Measurements from ENCODE around the gene CELA2A. TPM values are rescaled to one million over a fixed set of nuclear protein-coding genes. Genes with fewer than 3 reads are reported as not detected.
"Not testable (repeated sequence)": the region's sequence is repeated elsewhere in the genome, so short reads cannot be mapped to it uniquely, and the experiment has no call there.

Gene CELA2A
- total RNA-seq, 1 donor from 2014 or later = not detected

DNA sequence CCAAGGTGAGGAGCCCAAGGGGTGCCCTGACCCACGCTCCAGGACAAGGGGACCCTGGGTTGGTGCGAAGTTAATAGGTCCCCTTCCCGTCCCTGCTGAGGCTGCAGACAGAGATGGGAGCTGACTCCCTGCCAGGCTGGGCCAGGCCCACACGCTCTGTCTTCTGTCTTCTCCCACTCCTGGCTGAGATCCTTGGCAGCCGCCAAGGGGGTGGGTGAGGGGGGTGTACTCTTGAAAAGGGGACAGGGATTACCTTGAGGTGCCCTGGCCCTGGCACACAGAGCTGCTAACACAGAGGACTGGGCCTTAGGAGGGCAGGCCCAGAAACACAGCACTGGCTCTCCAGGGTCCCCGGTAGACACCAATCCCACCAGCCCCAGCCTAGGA, 29.3 kb upstream of the CELA2A start:
- CTCF ChIA-PET = interaction anchor here (6.8 kb wide), 1 partner anchor 105 kb away, joined by 189 read pairs; no protein-coding TSS in a partner anchor
- no peak overlapping the region for H3K4me3 Mint-ChIP-seq
- no peak for DNase-seq
- no peak for ATAC-seq (ENCODE audit: low read depth)
- H3K9me3 Mint-ChIP-seq = no peaks in the 10 kb centered on the region
- TF ChIP-seq, protein P1, sequence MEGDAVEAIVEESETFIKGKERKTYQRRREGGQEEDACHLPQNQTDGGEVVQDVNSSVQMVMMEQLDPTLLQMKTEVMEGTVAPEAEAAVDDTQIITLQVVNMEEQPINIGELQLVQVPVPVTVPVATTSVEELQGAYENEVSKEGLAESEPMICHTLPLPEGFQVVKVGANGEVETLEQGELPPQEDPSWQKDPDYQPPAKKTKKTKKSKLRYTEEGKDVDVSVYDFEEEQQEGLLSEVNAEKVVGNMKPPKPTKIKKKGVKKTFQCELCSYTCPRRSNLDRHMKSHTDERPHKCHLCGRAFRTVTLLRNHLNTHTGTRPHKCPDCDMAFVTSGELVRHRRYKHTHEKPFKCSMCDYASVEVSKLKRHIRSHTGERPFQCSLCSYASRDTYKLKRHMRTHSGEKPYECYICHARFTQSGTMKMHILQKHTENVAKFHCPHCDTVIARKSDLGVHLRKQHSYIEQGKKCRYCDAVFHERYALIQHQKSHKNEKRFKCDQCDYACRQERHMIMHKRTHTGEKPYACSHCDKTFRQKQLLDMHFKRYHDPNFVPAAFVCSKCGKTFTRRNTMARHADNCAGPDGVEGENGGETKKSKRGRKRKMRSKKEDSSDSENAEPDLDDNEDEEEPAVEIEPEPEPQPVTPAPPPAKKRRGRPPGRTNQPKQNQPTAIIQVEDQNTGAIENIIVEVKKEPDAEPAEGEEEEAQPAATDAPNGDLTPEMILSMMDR (IDR thresholded peaks at IDR 0.05) = no peak
- H3K4me1 Mint-ChIP-seq = peaks cover 2% of the 10 kb centered on the region
- intact Hi-C loops (cut with micrococcal nuclease) = no loop called here
- H3K27me3 Mint-ChIP-seq = no peaks in the 10 kb centered on the region
- POLR2A ChIA-PET = no interaction called here
- H3K36me3 Mint-ChIP-seq (ENCODE audit: low read depth) = peaks cover 51% of the 10 kb centered on the region
- H3K27ac Mint-ChIP-seq = no peak overlapping the region

DNA sequence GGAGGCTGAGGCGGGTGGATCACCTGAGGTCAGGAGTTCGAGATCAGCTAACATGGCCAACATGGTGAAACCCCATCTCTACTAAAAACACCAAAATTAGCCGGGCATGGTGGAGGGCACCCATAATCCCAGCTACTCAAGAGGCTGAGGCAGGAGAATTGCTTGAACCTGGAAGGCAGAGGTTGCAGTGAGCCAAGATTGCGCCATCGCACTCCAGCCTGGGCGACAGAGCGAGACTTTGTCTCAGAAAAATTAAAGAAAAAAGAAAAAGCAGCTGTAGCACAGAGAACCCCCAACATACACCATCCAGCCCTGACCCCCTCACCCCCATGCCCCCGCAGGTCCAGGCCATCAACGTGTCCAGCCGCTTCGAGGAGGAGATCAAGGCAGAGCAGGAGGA, 28.3 kb upstream of the CELA2A start:
- POLR2A ChIA-PET; intact Hi-C loops (cut with micrococcal nuclease); H3K4me3 Mint-ChIP-seq; DNase-seq; H3K27me3 Mint-ChIP-seq; H3K4me1 Mint-ChIP-seq; H3K9me3 Mint-ChIP-seq; H3K27ac Mint-ChIP-seq; ATAC-seq (ENCODE audit: low read depth): not testable (repeated sequence)
- CTCF ChIA-PET = interaction anchor here (0.6 to 6.8 kb wide), 2 partner anchors 106 to 196 kb away, joined by 3 to 189 read pairs; no protein-coding TSS in a partner anchor
- peaks cover 51% of the 10 kb centered on the region for H3K36me3 Mint-ChIP-seq (ENCODE audit: low read depth)

DNA sequence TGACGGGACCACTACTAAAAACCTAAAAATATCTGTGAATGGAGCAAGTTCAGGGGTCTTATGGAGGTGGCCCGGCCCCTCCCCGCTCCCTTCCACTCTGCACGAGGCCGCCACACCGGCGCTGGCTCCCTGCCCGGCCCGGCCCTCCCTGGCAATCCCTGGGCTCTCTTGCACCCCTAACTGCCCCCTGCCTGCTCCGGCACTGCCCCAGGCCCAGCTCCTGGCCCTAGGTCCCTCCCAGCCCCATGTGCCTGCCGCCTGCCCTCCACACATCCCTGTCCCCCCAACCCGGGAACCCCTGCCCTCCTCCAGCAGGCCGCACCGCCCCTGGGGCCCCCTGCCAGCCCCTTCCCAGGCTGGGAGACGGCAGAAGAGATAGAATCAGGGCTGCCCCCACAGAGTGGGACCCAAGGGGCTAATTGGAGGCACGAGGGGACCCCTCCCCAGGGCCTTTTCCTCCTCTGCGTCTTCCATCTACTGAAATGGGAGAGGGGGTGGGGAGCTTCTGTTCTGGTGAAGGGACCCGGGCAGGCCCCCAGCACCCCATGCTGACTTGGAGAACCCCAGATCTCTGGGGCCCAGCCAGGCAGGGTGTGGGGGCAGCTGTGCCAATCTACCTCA, 27.6 kb upstream of the CELA2A start:
- no peaks in the 10 kb centered on the region for H3K9me3 Mint-ChIP-seq
- H3K36me3 Mint-ChIP-seq (ENCODE audit: low read depth) = peaks cover 49% of the 10 kb centered on the region
- intact Hi-C loops (cut with micrococcal nuclease) = no loop called here
- ATAC-seq (ENCODE audit: low read depth) (no peak), DNase-seq (no peak)
- TF ChIP-seq, protein P1 (IDR thresholded peaks at IDR 0.05) = no peak
- H3K27ac Mint-ChIP-seq = no peak overlapping the region
- no peaks in the 10 kb centered on the region for H3K27me3 Mint-ChIP-seq
- ChIA-PET CTCF (interaction anchor here (0.6 to 6.8 kb wide), 2 partner anchors 107 to 195 kb away, joined by 3 to 189 read pairs; no protein-coding TSS in a partner anchor), POLR2A (no interaction called here)
- no peak overlapping the region for H3K4me3 Mint-ChIP-seq
- peaks cover 2% of the 10 kb centered on the region for H3K4me1 Mint-ChIP-seq

DNA sequence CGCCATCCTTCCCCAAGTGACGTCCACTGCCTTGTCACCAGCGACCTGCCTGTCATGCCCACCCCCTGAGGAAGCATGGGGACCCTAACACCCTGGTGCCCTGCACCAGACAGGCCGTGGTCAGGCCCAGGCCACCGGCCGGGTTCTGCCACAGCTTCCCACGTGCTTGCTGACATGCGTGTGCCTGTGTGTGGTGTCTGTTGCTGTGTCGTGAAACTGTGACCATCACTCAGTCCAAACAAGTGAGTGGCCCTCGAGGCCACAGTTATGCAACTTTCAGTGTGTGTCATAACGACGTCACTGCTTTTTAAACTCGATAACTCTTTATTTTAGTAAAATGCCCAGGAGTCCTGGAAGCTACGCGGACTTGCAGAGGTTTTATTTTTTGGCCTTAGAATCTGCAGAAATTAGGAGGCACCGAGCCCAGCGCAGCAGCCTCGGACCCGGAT, 26.8 kb upstream of the CELA2A start:
- POLR2A ChIA-PET = no interaction called here
- ATAC-seq (ENCODE audit: low read depth) (no peak), DNase-seq (no peak)
- intact Hi-C loops (cut with micrococcal nuclease) = loop anchor here (2.0 kb wide), 1 partner anchor 13 kb away; no protein-coding TSS in a partner anchor
- CTCF ChIA-PET = interaction anchor here (1.4 to 6.8 kb wide), 3 partner anchors 28 to 301 kb away, joined by 3 to 189 read pairs (median 12); no protein-coding TSS in a partner anchor
- no peaks in the 10 kb centered on the region for H3K27me3 Mint-ChIP-seq
- TF ChIP-seq, protein P1 (IDR thresholded peaks at IDR 0.05) = no peak
- no peak overlapping the region for H3K27ac Mint-ChIP-seq
- no peaks in the 10 kb centered on the region for H3K9me3 Mint-ChIP-seq
- no peak overlapping the region for H3K4me3 Mint-ChIP-seq
- H3K36me3 Mint-ChIP-seq (ENCODE audit: low read depth) = peaks cover 43% of the 10 kb centered on the region
- H3K4me1 Mint-ChIP-seq = no peaks in the 10 kb centered on the region

DNA sequence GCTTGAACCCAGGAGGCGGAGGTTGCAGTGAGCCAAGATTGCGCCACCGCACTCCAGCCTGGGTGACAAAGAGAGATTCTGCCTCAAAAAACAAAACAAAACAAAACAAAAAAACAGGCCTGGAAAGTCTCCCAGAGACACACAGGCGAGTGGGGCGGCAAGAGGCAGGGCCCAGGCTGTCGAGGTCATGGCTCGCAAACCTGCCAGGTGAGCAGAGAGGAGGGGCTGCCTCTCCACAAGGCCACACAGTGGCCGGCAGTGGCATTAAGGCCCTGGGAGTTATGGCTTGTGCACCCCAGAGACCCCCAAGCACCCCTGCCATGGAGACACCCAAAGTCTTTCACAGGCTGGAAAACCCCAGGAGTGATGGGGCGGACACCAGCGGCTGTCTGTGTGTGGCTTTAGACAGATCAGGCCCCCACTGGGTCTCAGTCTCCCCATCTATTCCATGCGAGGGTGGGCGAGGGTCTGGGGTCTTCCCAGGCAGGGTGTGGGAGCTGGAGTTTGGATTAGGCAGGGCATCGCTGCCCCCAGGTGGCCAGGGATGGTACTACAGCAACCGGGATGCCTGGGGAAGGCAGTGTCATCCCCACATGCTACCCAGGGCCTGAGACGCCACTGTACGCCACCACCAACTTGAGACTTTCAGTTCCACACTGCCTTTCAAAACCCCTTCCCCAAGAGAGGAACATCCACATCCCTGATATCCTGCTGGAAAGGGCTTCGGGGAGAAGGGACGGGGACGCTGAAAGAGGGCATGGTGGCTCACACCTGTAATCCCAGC, 25.6 kb upstream of the CELA2A start:
- ATAC-seq (ENCODE audit: low read depth) (peak; percentile 81), DNase-seq (peak; percentile 78)
- ChIA-PET CTCF (interaction anchor here (0.8 to 6.8 kb wide), 8 partner anchors 11 to 303 kb away, joined by 3 to 189 read pairs (median 4); no protein-coding TSS in a partner anchor), POLR2A (interaction anchor here (1.0 to 1.8 kb wide), 2 partner anchors 19 to 107 kb away, joined by 3 to 7 read pairs; no protein-coding TSS in a partner anchor)
- Mint-ChIP-seq H3K9me3 (no peaks in the 10 kb centered on the region), H3K4me3 (no peak overlapping the region), H3K4me1 (no peaks in the 10 kb centered on the region), H3K27ac (no peak overlapping the region), H3K36me3 (ENCODE audit: low read depth) (peaks cover 34% of the 10 kb centered on the region), H3K27me3 (no peaks in the 10 kb centered on the region)
- intact Hi-C loops (cut with micrococcal nuclease) = loop anchor here (1.0 to 2.0 kb wide), 4 partner anchors 14 to 303 kb away; no protein-coding TSS in a partner anchor
- TF ChIP-seq, protein P1 (IDR thresholded peaks at IDR 0.05) = peak; percentile 71
